ENCODE results near the gene ABCC4. TPM values are rescaled to one million over a fixed set of nuclear protein-coding genes. Genes with fewer than 3 reads are reported as not detected.
"Not testable (repeated sequence)": the region's sequence is repeated elsewhere in the genome, so short reads cannot be mapped to it uniquely, and the experiment has no call there.

The ABCC4 gene
- total RNA-seq, 2 donors from 2014 or later = 119 to 144 TPM

GRCh38 chr13:95276037-95276505 lies 25.2 kb downstream of the ABCC4 start:
- Histone ChIP-seq H3K36me3 (ENCODE audit: control insufficient read depth, insufficient read depth, low read length) (peaks cover 18% of the 10 kb centered on the region), H3K4me1 (ENCODE audit: control insufficient read depth, insufficient read depth, low read length) (peaks cover 11% of the 10 kb centered on the region), H3K9ac (ENCODE audit: extremely low read depth, low read length, poor library complexity, severe bottlenecking) (no peak overlapping the region), H3K27ac (ENCODE audit: low read depth, low read length) (no peak overlapping the region), H3K27me3 (ENCODE audit: control insufficient read depth, insufficient read depth, low read length, poor library complexity, severe bottlenecking) (no peaks in the 10 kb centered on the region), H3K4me3 (ENCODE audit: low read length) (no peak overlapping the region), H3K9me3 (ENCODE audit: control insufficient read depth, low read length) (no peaks in the 10 kb centered on the region)
- peaks cover 27% of the 10 kb centered on the region for H3K36me3 Mint-ChIP-seq (ENCODE audit: low read depth)
- DNase-seq = no peak
- H3K27me3 Mint-ChIP-seq (ENCODE audit: insufficient read depth) = no peaks in the 10 kb centered on the region
- H3K4me3 Mint-ChIP-seq = no peak overlapping the region
- no peaks in the 10 kb centered on the region for H3K9me3 Mint-ChIP-seq
- peaks cover 59% of the 10 kb centered on the region for H3K4me1 Mint-ChIP-seq
- WGBS, 2 experiments (ENCODE audit: insufficient coverage in 1 of 2, insufficient read length in 1 of 2) = 80 to 96% methylated on average over 2 of the region's 4 CpGs
- peak overlapping the region; percentile 48 for H3K27ac Mint-ChIP-seq
- no peak for TF ChIP-seq CTCF (conservative IDR thresholded peaks at IDR 0.05)

- Mint-ChIP-seq H3K27ac (peak overlapping the region; percentile 48), H3K4me1 (peaks cover 63% of the 10 kb centered on the region), H3K36me3 (ENCODE audit: low read depth) (peaks cover 27% of the 10 kb centered on the region), H3K9me3 (no peaks in the 10 kb centered on the region), H3K4me3 (no peak overlapping the region), H3K27me3 (ENCODE audit: insufficient read depth) (no peaks in the 10 kb centered on the region)
- no peak for DNase-seq
- Histone ChIP-seq H3K4me1 (ENCODE audit: control insufficient read depth, insufficient read depth, low read length) (peaks cover 11% of the 10 kb centered on the region), H3K4me3 (ENCODE audit: low read length) (no peak overlapping the region), H3K9me3 (ENCODE audit: control insufficient read depth, low read length) (no peaks in the 10 kb centered on the region), H3K27me3 (ENCODE audit: control insufficient read depth, insufficient read depth, low read length, poor library complexity, severe bottlenecking) (no peaks in the 10 kb centered on the region), H3K36me3 (ENCODE audit: control insufficient read depth, insufficient read depth, low read length) (peaks cover 15% of the 10 kb centered on the region), H3K9ac (ENCODE audit: extremely low read depth, low read length, poor library complexity, severe bottlenecking) (no peak overlapping the region), H3K27ac (ENCODE audit: low read depth, low read length) (no peak overlapping the region)
- no peak for TF ChIP-seq CTCF (conservative IDR thresholded peaks at IDR 0.05)
- WGBS, 2 experiments (ENCODE audit: insufficient coverage in 1 of 2, insufficient read length in 1 of 2) = 98% methylated on average over 4 of the region's 4 CpGs
These were observed 25.8 kb downstream of the ABCC4 start for GRCh38 chr13:95275322-95276036.

- H3K9me3 Mint-ChIP-seq; DNase-seq; H3K4me3 Mint-ChIP-seq; H3K27me3 Mint-ChIP-seq (ENCODE audit: insufficient read depth); H3K9ac ChIP-seq (ENCODE audit: extremely low read depth, low read length, poor library complexity, severe bottlenecking); H3K27ac ChIP-seq (ENCODE audit: low read depth, low read length); H3K4me3 ChIP-seq (ENCODE audit: low read length); H3K27me3 ChIP-seq (ENCODE audit: control insufficient read depth, insufficient read depth, low read length, poor library complexity, severe bottlenecking); H3K9me3 ChIP-seq (ENCODE audit: control insufficient read depth, low read length): not testable (repeated sequence)
- Histone ChIP-seq H3K4me1 (ENCODE audit: control insufficient read depth, insufficient read depth, low read length) (peaks cover 13% of the 10 kb centered on the region), H3K36me3 (ENCODE audit: control insufficient read depth, insufficient read depth, low read length) (peaks cover 21% of the 10 kb centered on the region)
- peaks cover 35% of the 10 kb centered on the region for H3K36me3 Mint-ChIP-seq (ENCODE audit: low read depth)
- 93 to 97% methylated on average over 7 to 11 of the region's 12 CpGs for WGBS, 2 experiments (ENCODE audit: insufficient coverage in 1 of 2, insufficient read length in 1 of 2)
- peak overlapping the region; percentile 79 for H3K27ac Mint-ChIP-seq
- H3K4me1 Mint-ChIP-seq = peaks cover 66% of the 10 kb centered on the region
These were observed 27.6 kb downstream of the ABCC4 start for GRCh38 chr13:95273592-95274132.

GRCh38 chr13:95272076-95272475 lies 29.2 kb downstream of the ABCC4 start:
- 84 to 85% methylated on average over 6 to 7 of the region's 7 CpGs for WGBS, 2 experiments (ENCODE audit: insufficient coverage in 1 of 2, insufficient read length in 1 of 2)
- peaks cover 13% of the 10 kb centered on the region for H3K4me1 ChIP-seq (ENCODE audit: control insufficient read depth, insufficient read depth, low read length)
- not testable (repeated sequence) for H3K9me3 Mint-ChIP-seq

More at GRCh38 chr13:95272076-95272475, 29.2 kb downstream of the ABCC4 start:
- not testable (repeated sequence) for DNase-seq; H3K4me3 Mint-ChIP-seq; H3K27me3 Mint-ChIP-seq (ENCODE audit: insufficient read depth); H3K9me3 ChIP-seq (ENCODE audit: control insufficient read depth, low read length); H3K9ac ChIP-seq (ENCODE audit: extremely low read depth, low read length, poor library complexity, severe bottlenecking); H3K27ac Mint-ChIP-seq; H3K27ac ChIP-seq (ENCODE audit: low read depth, low read length); H3K27me3 ChIP-seq (ENCODE audit: control insufficient read depth, insufficient read depth, low read length, poor library complexity, severe bottlenecking)
- peak overlapping the region; percentile 18 for H3K4me3 ChIP-seq (ENCODE audit: low read length)
- peaks cover 26% of the 10 kb centered on the region for H3K36me3 ChIP-seq (ENCODE audit: control insufficient read depth, insufficient read depth, low read length)
- Mint-ChIP-seq H3K4me1 (peaks cover 67% of the 10 kb centered on the region), H3K36me3 (ENCODE audit: low read depth) (peaks cover 44% of the 10 kb centered on the region)
